IgD-negative memory B cell (primary cell): Measurements from ENCODE around the gene GABBR2. TPM values are rescaled to one million over a fixed set of nuclear protein-coding genes. Genes with fewer than 3 reads are reported as not detected.

Experiments
- H3K27ac Mint-ChIP-seq, 3 donors: one replicate each; pipeline ENCODE4 v1.8.0; 2020 to 2022; ENCODE audit warnings: mild to moderate bottlenecking in 3 of 3, mixed read lengths in 3 of 3, moderate library complexity in 1 of 3
- H3K27me3 Mint-ChIP-seq: one replicate; pipeline ENCODE4 v1.8.0; 2021; ENCODE audit warnings: mixed read lengths
- H3K36me3 Mint-ChIP-seq: one replicate; pipeline ENCODE4 v1.8.0; 2020; ENCODE audit warnings: mild to moderate bottlenecking, mixed read lengths
- H3K4me1 Mint-ChIP-seq, 3 donors: one replicate each; pipeline ENCODE4 v1.8.0; 2020 to 2022; ENCODE audit warnings: mixed read lengths in 3 of 3, mild to moderate bottlenecking in 1 of 3
- H3K4me3 Mint-ChIP-seq, 4 donors: one replicate each; pipeline ENCODE4 v1.8.0; 2020 to 2022; ENCODE audit warnings: mild to moderate bottlenecking in 4 of 4, mixed read lengths in 4 of 4, moderate library complexity in 3 of 4
- H3K9me3 Mint-ChIP-seq, 3 donors: one replicate each; pipeline ENCODE4 v1.8.0; 2020 to 2021; ENCODE audit warnings: mixed read lengths in 3 of 3, mild to moderate bottlenecking in 1 of 3
- polyA plus RNA-seq: library from polyadenylated mRNA; unstranded; fragments of 300-500 nt; fragmentation: Illumina TruSeq; gene quantifications from one replicate; pipeline ENCODE4 v1.2.3, GENCODE V29; 2021

GABBR2 gene
- polyA plus RNA-seq, 1 donor from 2014 or later, result not detected

DNA sequence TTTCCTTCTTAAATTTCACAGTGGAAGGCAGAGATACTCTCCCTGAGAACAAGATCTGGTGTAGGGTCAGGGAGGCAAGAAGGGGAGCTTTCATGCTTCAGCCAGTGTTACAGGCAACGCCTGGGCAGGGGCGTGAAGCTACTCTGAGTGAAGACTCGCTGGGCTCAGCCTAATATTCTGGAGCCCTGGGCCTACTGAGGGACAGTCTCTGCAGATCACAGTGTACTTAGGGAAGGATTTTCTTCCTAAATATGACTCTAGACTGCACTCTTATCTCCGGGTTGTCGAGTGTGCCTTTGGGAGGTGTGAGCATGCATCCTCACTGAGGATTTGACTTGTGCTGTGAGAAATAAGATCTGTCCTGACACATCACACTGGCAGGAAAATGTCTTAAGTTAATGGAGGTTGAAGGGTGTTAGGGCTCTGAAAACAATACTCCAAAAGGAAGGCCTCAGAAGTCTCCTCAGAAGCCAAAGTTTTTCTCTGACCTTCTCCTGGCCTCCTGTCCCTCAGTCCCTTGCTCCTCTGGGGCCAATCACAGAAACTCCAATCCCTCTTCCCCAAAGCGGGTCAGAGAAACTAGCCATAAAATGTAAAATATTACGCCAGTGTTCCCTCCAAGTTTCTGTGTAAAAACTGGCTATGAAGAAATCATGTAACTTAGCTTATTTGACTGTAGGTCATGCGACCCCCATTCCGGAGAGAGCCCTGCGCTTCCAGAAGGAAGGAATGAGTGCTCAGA, 296.5 kb downstream of the GABBR2 start:
- Mint-ChIP-seq H3K27me3 (peaks cover 9% of the 10 kb centered on the region), H3K36me3 (peaks cover 1% of the 10 kb centered on the region), H3K27ac (no peak overlapping the region), H3K4me3 (no peak overlapping the region), H3K4me1 (peaks cover 15 to 22% (median 21%) of the 10 kb centered on the region in 3 donors), H3K9me3 (peaks cover 0 to 2% (median 0%) of the 10 kb centered on the region in 3 donors)

DNA sequence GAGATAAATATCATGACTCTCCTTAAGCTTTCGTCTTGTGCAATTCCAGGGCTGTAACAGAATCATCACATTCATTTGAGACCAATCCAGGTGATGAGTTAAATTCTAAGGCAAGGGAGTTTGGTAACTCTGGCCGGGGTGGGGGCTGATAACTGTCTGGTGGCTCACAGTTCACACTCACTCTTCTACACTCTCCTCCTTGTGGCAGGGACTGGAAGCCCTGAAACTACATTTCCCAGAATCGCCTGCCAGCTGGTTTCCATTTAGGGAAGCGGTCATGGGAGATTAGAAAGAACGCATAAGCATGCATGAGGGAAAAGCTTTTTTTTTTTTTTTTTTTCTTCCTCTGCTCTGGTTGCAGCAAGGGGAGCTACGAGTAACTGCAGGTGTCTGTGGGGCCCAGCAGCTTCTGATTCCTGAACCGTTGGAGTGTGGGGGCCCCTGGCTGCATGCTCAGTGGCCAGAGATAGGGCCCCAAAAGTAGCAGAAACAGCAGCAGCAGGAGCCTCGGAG, 298.5 kb downstream of the GABBR2 start:
- H3K4me3 Mint-ChIP-seq, result peak overlapping the region in 3 of 4 donors; percentile 50 to 89 (median 79)
- peaks cover 0 to 2% (median 0%) of the 10 kb centered on the region in 3 donors for H3K9me3 Mint-ChIP-seq
- peak overlapping the region in 1 of 3 donors; percentile 39 for H3K27ac Mint-ChIP-seq
- no peaks in the 10 kb centered on the region for H3K36me3 Mint-ChIP-seq
- H3K4me1 Mint-ChIP-seq, result peaks cover 11 to 22% (median 21%) of the 10 kb centered on the region in 3 donors
- H3K27me3 Mint-ChIP-seq, result peaks cover 2% of the 10 kb centered on the region

DNA sequence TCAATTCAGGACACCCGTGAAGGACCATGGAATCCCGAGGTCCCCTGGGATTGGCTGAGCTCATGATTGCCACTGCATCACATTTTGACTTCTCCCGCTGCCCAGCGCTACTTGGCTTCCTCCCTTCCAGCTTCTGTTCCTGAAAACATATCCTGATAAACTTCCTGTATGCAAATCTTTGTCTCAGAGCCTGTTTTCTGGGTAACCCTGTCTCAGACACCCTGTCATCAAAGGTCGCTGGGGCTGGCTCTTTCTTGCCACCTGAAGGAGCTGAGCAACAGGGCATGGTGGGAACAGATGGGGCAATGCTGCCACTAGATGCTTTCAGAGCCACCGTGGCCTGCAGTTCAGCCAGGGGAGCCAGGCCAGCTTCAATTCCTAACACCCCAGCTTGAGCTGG, 299.0 kb downstream of the GABBR2 start:
- peaks cover 0 to 2% (median 0%) of the 10 kb centered on the region in 3 donors for H3K9me3 Mint-ChIP-seq
- no peaks in the 10 kb centered on the region for H3K36me3 Mint-ChIP-seq
- H3K4me1 Mint-ChIP-seq, result peaks cover 11 to 26% (median 21%) of the 10 kb centered on the region in 3 donors
- peaks cover 2% of the 10 kb centered on the region for H3K27me3 Mint-ChIP-seq
- peak overlapping the region in 2 of 4 donors; percentile 79 to 89 for H3K4me3 Mint-ChIP-seq
- H3K27ac Mint-ChIP-seq, result peak overlapping the region in 2 of 3 donors; percentile 32 to 39

DNA sequence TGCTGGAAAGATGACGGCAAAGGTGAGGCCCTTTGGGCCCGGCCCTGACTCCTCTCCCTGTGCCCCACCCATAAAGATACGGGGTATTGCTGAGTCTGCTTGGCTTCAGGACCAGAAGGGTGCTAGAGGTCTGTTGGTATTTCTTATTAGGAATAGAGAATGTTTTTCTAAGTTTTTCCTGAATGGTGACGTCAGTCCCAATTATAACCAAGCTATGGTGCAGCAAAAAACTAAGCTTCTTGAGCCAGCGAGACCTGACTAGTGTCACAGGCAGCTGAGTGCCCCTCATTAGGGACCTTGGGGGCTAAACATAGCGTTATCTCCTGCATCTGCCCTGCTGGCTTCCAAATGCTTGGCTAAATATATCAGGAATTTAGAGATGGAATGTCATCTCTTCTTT, 302.3 kb downstream of the GABBR2 start:
- no peak overlapping the region for H3K27ac Mint-ChIP-seq
- no peaks in the 10 kb centered on the region for H3K36me3 Mint-ChIP-seq
- no peak overlapping the region for H3K4me3 Mint-ChIP-seq
- H3K4me1 Mint-ChIP-seq, result peaks cover 11 to 27% (median 21%) of the 10 kb centered on the region in 3 donors
- H3K9me3 Mint-ChIP-seq, result no peaks in the 10 kb centered on the region
- H3K27me3 Mint-ChIP-seq, result peaks cover 2% of the 10 kb centered on the region

DNA sequence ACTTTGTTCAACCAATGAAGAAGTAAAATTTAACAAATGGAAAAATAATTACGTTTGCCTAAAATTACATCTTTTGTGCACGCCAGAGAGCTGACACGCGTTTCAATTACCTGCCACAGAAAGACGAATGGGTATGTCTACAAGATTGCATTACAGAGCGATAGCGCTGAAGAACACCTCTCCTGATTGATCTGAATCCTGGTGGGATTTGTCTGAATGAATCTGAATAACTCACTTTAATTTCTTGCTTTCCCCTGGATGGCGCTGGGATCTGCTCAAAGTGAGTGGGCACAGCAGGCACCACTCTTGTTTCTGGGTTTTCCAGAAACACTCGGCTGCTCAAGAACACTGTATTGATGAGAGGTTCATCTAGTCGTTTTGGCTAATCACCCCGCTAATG, 304.5 kb downstream of the GABBR2 start:
- H3K4me3 Mint-ChIP-seq, result no peak overlapping the region
- peaks cover 2% of the 10 kb centered on the region for H3K36me3 Mint-ChIP-seq
- H3K4me1 Mint-ChIP-seq, result peaks cover 3 to 13% (median 5%) of the 10 kb centered on the region in 3 donors
- H3K27me3 Mint-ChIP-seq, result no peaks in the 10 kb centered on the region
- no peak overlapping the region for H3K27ac Mint-ChIP-seq
- H3K9me3 Mint-ChIP-seq, result no peaks in the 10 kb centered on the region

DNA sequence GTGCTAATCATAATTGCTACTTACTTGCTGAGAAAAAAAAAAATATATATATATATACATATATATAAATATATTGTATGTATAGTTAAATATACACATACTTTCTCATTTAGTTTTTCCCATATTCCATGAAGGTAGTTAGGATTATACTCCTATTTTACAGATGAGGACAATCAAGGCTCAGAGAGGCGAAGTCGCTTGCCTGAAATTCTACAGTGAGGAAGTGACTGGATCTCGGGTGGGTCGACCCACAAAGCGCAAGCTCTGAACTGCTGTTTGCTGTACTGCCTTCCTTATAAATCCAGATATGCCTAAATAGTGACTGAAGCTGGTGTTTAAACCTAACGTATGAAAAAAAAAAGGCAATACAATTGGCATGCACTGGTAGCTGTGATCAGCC, 305.0 kb downstream of the GABBR2 start:
- peaks cover under 1 to 8% (median 2%) of the 10 kb centered on the region in 3 donors for H3K4me1 Mint-ChIP-seq
- H3K27me3 Mint-ChIP-seq, result no peaks in the 10 kb centered on the region
- H3K9me3 Mint-ChIP-seq, result no peaks in the 10 kb centered on the region
- H3K27ac Mint-ChIP-seq, result no peak overlapping the region
- H3K36me3 Mint-ChIP-seq, result peaks cover 2% of the 10 kb centered on the region
- H3K4me3 Mint-ChIP-seq, result no peak overlapping the region

DNA sequence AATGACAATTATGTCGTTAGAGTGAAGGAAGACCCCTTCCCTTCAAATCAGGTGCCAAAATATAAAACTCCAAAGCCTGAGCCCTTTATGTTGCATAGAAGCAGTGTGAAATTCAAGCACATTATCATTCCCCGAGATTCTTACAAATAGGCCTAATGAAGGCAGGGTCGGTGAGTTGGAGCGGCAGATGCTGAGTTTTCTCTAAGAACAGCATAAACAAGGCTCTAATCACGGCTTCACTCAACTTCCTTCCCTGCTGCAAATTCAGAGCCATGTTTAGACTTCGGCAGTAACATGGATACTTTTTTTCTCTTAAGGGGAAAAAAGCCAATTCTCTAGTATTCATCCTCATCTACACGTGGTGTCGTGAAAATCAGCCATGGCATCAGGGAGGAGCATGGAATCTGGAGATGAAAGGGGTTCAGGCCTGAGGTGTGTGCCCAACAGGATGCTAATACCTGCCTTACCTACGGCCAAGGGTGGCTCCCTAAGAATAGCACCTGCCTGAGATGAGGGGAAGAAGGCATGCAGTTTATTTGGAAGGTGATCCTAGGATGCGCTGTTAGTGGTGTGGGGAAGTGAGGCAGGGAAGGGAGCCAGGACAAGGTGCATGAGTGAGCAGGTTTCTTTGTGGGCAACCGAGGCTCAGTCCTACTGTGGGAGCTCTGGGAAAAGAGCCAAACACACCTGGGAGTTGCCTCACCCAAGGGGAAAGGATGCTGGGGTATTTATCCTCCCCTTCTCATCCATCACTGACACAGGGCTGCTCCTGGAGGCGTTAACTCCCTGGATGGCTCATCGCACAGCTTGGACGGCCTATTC, 306.5 kb downstream of the GABBR2 start:
- no peak overlapping the region for H3K27ac Mint-ChIP-seq

DNA sequence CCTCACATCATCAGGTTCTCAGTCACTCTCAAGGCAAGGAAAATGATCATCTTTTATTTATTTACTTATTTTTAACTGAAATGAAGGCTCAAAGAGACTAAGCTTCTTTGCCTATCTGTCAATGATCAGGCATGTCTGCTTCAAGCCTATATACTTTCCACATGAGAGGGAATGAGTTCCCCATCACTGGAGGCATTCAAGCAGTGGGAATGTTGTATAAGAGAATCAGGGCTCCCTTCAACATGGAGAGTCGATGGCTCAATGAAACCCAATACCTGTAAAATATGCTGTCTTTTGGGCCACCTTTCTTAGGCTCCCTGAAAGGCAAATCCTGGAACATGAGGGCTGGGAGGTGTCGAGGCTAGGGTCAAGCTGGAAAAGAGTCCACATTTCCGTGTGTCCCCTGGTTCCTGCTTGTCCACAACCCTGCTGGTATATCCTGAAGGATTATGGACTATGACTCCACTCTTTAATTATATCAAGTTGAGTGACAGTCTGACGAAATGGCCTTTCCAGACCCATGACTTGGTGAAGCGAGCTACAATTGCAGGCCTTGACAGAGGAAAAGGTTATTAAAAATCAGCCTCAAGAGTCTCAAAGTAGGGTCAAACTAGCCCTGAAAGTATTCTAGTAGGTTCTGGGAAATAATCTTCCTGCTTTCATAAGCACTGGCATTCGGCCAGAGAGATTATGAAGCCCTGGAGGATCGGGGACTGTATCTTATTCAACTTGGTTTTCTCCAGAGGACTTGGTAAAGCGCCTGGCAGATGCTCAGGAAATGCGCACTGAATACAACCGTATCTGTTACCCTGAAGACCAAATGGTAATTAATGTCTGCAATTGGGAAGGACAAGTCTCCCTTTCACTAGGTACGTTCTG, 307.4 kb downstream of the GABBR2 start:
- no peak overlapping the region for H3K27ac Mint-ChIP-seq
- H3K36me3 Mint-ChIP-seq, result peaks cover 2% of the 10 kb centered on the region
- no peaks in the 10 kb centered on the region for H3K27me3 Mint-ChIP-seq
- no peak overlapping the region for H3K4me3 Mint-ChIP-seq
- H3K9me3 Mint-ChIP-seq, result no peaks in the 10 kb centered on the region
- peaks cover 0 to 13% (median under 1%) of the 10 kb centered on the region in 3 donors for H3K4me1 Mint-ChIP-seq

More for the DNA sequence above, 306.5 kb downstream of the GABBR2 start:
- Mint-ChIP-seq H3K4me1 (peaks cover 0 to 8% (median 0%) of the 10 kb centered on the region in 3 donors), H3K36me3 (peaks cover 2% of the 10 kb centered on the region), H3K4me3 (no peak overlapping the region), H3K9me3 (no peaks in the 10 kb centered on the region), H3K27me3 (no peaks in the 10 kb centered on the region)

DNA sequence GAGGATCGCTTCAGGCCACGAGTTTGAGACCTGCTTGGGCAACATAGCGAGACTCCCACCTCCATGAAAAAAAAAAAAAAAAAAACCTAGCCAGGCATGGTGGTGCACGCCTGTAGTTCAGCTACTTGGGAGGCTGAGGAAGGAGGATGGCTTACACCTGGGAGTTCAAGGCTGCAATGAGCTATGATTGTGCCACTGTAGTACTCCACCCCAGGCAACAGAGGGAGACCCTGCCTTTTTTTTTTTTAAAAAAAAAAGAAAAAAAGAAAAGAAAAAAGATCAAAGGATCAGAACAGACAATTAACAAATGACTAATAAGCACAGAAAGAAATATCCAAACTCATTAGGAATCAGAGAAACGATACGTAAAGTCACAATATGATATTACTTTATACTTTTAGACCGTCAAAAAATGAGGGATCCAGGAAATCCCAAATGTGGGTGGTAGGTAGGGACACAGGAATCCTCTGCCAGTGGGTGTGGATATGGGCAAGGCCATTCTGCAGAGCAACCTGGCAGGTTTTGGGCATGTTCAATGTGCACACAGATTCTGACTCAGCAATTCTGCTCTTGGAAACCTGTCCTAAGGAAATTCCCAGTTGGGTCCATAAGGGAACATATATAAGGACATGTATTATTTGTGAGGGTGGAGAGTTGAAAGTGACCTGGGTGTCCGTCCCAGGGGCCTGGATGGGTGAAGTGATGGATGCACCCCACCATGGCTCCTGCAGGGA, 308.6 kb downstream of the GABBR2 start:
- no peak overlapping the region for H3K27ac Mint-ChIP-seq

DNA sequence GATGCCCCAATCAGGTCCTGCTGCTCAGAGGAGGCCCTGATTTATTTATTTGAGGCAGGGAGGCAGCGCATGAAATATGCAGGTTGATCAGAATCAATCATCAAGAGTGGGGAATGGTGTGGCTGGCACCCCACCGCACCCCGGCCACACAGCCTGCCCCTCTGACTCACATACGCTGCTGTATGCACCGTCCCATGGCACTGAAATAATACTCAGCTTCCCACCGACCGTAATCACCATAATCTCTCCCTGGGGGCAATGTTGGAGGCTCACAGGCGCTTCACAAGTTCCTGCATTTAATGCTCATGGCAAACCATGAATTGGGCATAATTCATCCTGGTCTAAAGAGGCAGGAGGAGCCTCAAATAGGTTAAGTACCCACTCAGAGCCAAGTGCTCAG, 312.1 kb downstream of the GABBR2 start:
- peak overlapping the region in 1 of 4 donors; percentile 68 for H3K4me3 Mint-ChIP-seq
- no peaks in the 10 kb centered on the region for H3K27me3 Mint-ChIP-seq
- no peak overlapping the region for H3K27ac Mint-ChIP-seq
- peaks cover 6% of the 10 kb centered on the region for H3K36me3 Mint-ChIP-seq
- H3K4me1 Mint-ChIP-seq, result peaks cover 3 to 15% (median 15%) of the 10 kb centered on the region in 3 donors
- H3K9me3 Mint-ChIP-seq, result peaks cover 0 to 4% (median 0%) of the 10 kb centered on the region in 3 donors

More for the DNA sequence above, 308.6 kb downstream of the GABBR2 start:
- no peaks in the 10 kb centered on the region for H3K9me3 Mint-ChIP-seq
- H3K4me1 Mint-ChIP-seq, result peaks cover 0 to 13% (median 5%) of the 10 kb centered on the region in 3 donors
- no peak overlapping the region for H3K4me3 Mint-ChIP-seq
- no peaks in the 10 kb centered on the region for H3K27me3 Mint-ChIP-seq
- H3K36me3 Mint-ChIP-seq, result peaks cover 2% of the 10 kb centered on the region

DNA sequence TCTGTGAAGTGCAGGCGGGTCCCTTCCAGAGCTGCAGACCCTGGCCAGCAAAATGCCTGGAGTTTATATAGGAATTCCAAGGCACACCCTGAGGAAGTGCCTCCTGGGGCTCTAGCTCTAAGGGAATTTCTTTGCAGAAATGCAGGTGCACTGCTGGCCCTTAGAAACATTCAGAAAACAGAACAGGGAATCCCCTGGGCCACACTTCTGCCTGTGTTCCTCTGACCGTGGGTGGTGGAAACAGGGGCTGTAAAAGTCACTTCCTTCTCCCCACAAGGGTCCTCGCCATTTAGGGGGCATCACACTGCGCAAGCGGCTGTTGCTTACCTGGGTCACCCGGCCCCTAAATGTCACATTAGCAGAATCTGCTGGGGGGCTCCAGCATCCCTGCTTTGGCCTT, 312.5 kb downstream of the GABBR2 start:
- Mint-ChIP-seq H3K4me3 (no peak overlapping the region), H3K27ac (peak overlapping the region in 1 of 3 donors; percentile 28)

DNA sequence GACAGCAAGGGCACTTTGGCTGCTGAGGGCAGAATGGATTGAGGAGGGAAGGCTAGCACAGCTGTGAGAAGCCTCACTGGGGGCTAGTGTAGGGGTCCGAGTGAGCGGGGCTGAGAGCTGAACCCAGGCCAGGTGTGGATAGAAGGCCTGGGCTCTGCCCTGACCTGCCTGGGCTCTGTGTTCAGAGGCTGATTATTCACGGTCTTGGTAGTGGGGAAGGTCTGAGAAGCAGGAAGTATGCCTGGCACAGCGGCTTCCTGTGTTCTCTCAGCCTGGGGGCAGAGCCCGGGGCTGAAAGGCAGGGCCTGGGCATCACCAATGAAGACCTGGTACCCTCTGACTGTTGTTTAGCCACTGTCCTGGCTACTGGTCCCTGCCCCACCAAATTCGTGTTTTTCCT, 316.9 kb downstream of the GABBR2 start:
- Mint-ChIP-seq H3K27ac (peak overlapping the region in 2 of 3 donors; percentile 28 to 90), H3K36me3 (peaks cover 3% of the 10 kb centered on the region), H3K27me3 (no peaks in the 10 kb centered on the region), H3K4me1 (peaks cover 11 to 24% (median 16%) of the 10 kb centered on the region in 3 donors), H3K9me3 (peaks cover 0 to 4% (median 0%) of the 10 kb centered on the region in 3 donors), H3K4me3 (peak overlapping the region in 3 of 4 donors; percentile 49 to 91 (median 81))

More for the DNA sequence above, 312.5 kb downstream of the GABBR2 start:
- H3K4me1 Mint-ChIP-seq, result peaks cover 7 to 19% (median 19%) of the 10 kb centered on the region in 3 donors
- peaks cover 0 to 4% (median 0%) of the 10 kb centered on the region in 3 donors for H3K9me3 Mint-ChIP-seq
- no peaks in the 10 kb centered on the region for H3K27me3 Mint-ChIP-seq
- peaks cover 6% of the 10 kb centered on the region for H3K36me3 Mint-ChIP-seq

DNA sequence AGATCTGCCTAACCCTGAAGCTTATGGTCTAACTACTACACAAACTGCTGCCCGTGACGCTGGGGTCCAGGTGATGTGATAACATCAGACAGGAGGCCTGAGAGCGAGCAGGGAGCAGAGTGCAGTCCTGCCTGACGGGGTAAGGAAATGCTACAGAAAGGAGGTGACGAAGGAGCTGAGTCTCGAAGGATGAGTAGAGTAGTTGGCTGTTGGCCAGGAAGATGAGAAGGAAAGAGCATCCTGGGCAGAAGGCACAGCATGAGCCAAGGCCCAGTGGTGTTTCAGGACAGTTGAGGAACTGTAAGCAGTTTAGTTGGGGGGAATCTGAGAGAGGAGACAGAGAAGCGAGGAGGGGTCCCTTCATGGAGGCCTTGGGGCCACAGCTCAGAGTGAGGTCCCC, 317.3 kb downstream of the GABBR2 start:
- Mint-ChIP-seq H3K27ac (peak overlapping the region in 2 of 3 donors; percentile 28 to 90), H3K9me3 (peaks cover 0 to 4% (median 0%) of the 10 kb centered on the region in 3 donors), H3K4me1 (peaks cover 12 to 26% (median 12%) of the 10 kb centered on the region in 3 donors), H3K4me3 (peak overlapping the region in 3 of 4 donors; percentile 49 to 91 (median 81)), H3K27me3 (no peaks in the 10 kb centered on the region), H3K36me3 (peaks cover 3% of the 10 kb centered on the region)
